H9 (cell line): ENCODE results near the gene SLC22A15. TPM values are rescaled to one million over a fixed set of nuclear protein-coding genes. Genes with fewer than 3 reads are reported as not detected.

Source experiments
- DNase-seq: peaks from one replicate; pipeline ENCODE4 v3.0.0-alpha.2; 2017
- H2AFZ ChIP-seq: one replicate; pipeline ENCODE4 v1.6.1; 2013; ENCODE audit warnings: mild to moderate bottlenecking, low read length, control low read depth, moderate library complexity
- H2AK5ac ChIP-seq: 2 replicates; pipeline ENCODE4 v1.6.1; 2013; ENCODE audit warnings: low read length, control low read depth, mixed read lengths; ENCODE audit not compliant: insufficient read length
- H2BK120ac ChIP-seq: one replicate; pipeline ENCODE4 v1.6.1; 2013; ENCODE audit warnings: low read depth, mild to moderate bottlenecking, low read length, control low read depth, inconsistent platforms; ENCODE audit not compliant: poor library complexity, severe bottlenecking
- H2BK12ac ChIP-seq: 2 replicates; pipeline ENCODE4 v1.6.1; 2013; ENCODE audit warnings: low read length, control low read depth, mixed read lengths, low read depth; ENCODE audit not compliant: insufficient read length
- H2BK15ac ChIP-seq: 2 replicates; pipeline ENCODE4 v1.6.1; 2013; ENCODE audit warnings: low read depth, low read length, control low read depth
- H2BK20ac ChIP-seq: one replicate; pipeline ENCODE4 v1.6.1; 2013; ENCODE audit warnings: low read depth, mild to moderate bottlenecking, low read length, control low read depth, inconsistent platforms; ENCODE audit not compliant: poor library complexity, severe bottlenecking
- H2BK5ac ChIP-seq: 2 replicates; pipeline ENCODE4 v1.6.1; 2013; ENCODE audit warnings: low read length, control low read depth, mixed read lengths; ENCODE audit not compliant: insufficient read length
- H3K14ac ChIP-seq: 2 replicates; pipeline ENCODE4 v1.6.1; 2013; ENCODE audit warnings: low read length, control low read depth; ENCODE audit not compliant: insufficient read depth
- H3K18ac ChIP-seq: 2 replicates; pipeline ENCODE4 v1.6.1; 2013; ENCODE audit warnings: low read depth, mild to moderate bottlenecking, mixed read lengths, low read length, control low read depth; ENCODE audit not compliant: insufficient read length
- H3K23ac ChIP-seq: 2 replicates; pipeline ENCODE4 v1.6.1; 2013; ENCODE audit warnings: low read length, control low read depth, mixed read lengths, low read depth; ENCODE audit not compliant: insufficient read length
- H3K23me2 ChIP-seq: 2 replicates; pipeline ENCODE4 v1.6.1; 2013; ENCODE audit warnings: low read depth, mild to moderate bottlenecking, mixed read lengths, low read length, control low read depth; ENCODE audit not compliant: insufficient read length, poor library complexity, severe bottlenecking
- H3K27ac ChIP-seq: 2 replicates; pipeline ENCODE4 v1.5.1; 2013; ENCODE audit warnings: low read length, control low read depth, mixed read lengths, low read depth; ENCODE audit not compliant: insufficient read length
- H3K27me3 ChIP-seq: 2 replicates; pipeline ENCODE4 v1.6.1; 2013; ENCODE audit warnings: low read length, control low read depth, inconsistent platforms; ENCODE audit not compliant: insufficient read depth
- H3K4ac ChIP-seq: 2 replicates; pipeline ENCODE4 v1.6.1; 2013; ENCODE audit warnings: low read depth, mild to moderate bottlenecking, control low read depth, inconsistent platforms, low read length, moderate library complexity
- H3K4me1 ChIP-seq: 2 replicates; pipeline ENCODE4 v1.6.1; 2013; ENCODE audit warnings: low read length, control low read depth, inconsistent platforms; ENCODE audit not compliant: insufficient read depth
- H3K4me2 ChIP-seq: 2 replicates; pipeline ENCODE4 v1.6.1; 2013; ENCODE audit warnings: low read length, control low read depth, mixed read lengths; ENCODE audit not compliant: insufficient read length, insufficient read depth
- H3K56ac ChIP-seq: 2 replicates; pipeline ENCODE4 v1.6.1; 2013; ENCODE audit warnings: low read depth, mild to moderate bottlenecking, mixed read lengths, low read length, control low read depth; ENCODE audit not compliant: insufficient read length
- H3K79me1 ChIP-seq: 2 replicates; pipeline ENCODE4 v1.6.1; 2013; ENCODE audit warnings: low read depth, mild to moderate bottlenecking, moderate library complexity, low read length, control low read depth, inconsistent platforms; ENCODE audit not compliant: insufficient read depth, poor library complexity, severe bottlenecking
- H3K79me2 ChIP-seq: 2 replicates; pipeline ENCODE4 v1.6.1; 2013; ENCODE audit warnings: low read length, control low read depth, inconsistent platforms; ENCODE audit not compliant: insufficient read depth
- H3K9ac ChIP-seq: 2 replicates; pipeline ENCODE4 v1.6.1; 2013; ENCODE audit warnings: low read length, control low read depth, mixed read lengths; ENCODE audit not compliant: insufficient read length; ENCODE audit errors: extremely low read depth
- H3K9me3 ChIP-seq: one replicate; pipeline ENCODE4 v1.6.1; 2013; ENCODE audit warnings: low read depth, low read length, inconsistent platforms; ENCODE audit not compliant: control insufficient read depth
- H3T11ph ChIP-seq: one replicate; pipeline ENCODE4 v1.6.1; 2013; ENCODE audit warnings: mild to moderate bottlenecking, low read length, control low read depth, inconsistent platforms
- H4K20me1 ChIP-seq: one replicate; pipeline ENCODE4 v1.6.1; 2013; ENCODE audit not compliant: control insufficient read depth, insufficient read length, insufficient read depth
- H4K5ac ChIP-seq: 2 replicates; pipeline ENCODE4 v1.6.1; 2013; ENCODE audit warnings: low read depth, mild to moderate bottlenecking, mixed read lengths, low read length, control low read depth; ENCODE audit not compliant: insufficient read length
- H4K8ac ChIP-seq: replicated peaks from 2 replicates; pipeline ENCODE4 v1.6.1; 2013; ENCODE audit warnings: low read length, control low read depth, mixed read lengths, low read depth; ENCODE audit not compliant: insufficient read length
- H4K91ac ChIP-seq: 2 replicates; pipeline ENCODE4 v1.6.1; 2013; ENCODE audit warnings: low read depth, mild to moderate bottlenecking, moderate library complexity, mixed read lengths, low read length, control low read depth; ENCODE audit not compliant: insufficient read length
- H3K27ac Mint-ChIP-seq, 3 experiments: 2 replicates in 2 of 3; 3 replicates in 1 of 3; pipeline ENCODE4 v1.8.0; 2020 to 2021; ENCODE audit warnings: mixed read lengths in 3 of 3, mild to moderate bottlenecking in 1 of 3, moderate library complexity in 1 of 3
- H3K27me3 Mint-ChIP-seq: 2 replicates; pipeline ENCODE4 v1.8.0; 2021; ENCODE audit warnings: low read depth, mild to moderate bottlenecking, moderate library complexity, mixed read lengths
- H3K36me3 Mint-ChIP-seq, 3 experiments: 2 replicates in 2 of 3; 3 replicates in 1 of 3; pipeline ENCODE4 v1.8.0; 2020 to 2021; ENCODE audit warnings: low read depth in 3 of 3, mixed read lengths in 3 of 3; ENCODE audit not compliant: insufficient read depth in 1 of 3
- H3K4me1 Mint-ChIP-seq, 2 experiments: 2 replicates each; pipeline ENCODE4 v1.8.0; 2020; ENCODE audit warnings: mixed read lengths in 2 of 2
- H3K4me3 Mint-ChIP-seq, 2 experiments: 2 replicates in 1 of 2; 3 replicates in 1 of 2; pipeline ENCODE4 v1.8.0; 2020 to 2021; ENCODE audit warnings: mild to moderate bottlenecking in 2 of 2, mixed read lengths in 2 of 2, moderate library complexity in 1 of 2
- H3K9me3 Mint-ChIP-seq, 2 experiments: 2 replicates in 1 of 2; 3 replicates in 1 of 2; pipeline ENCODE4 v1.8.0; 2020; ENCODE audit warnings: mild to moderate bottlenecking in 2 of 2, mixed read lengths in 2 of 2, moderate library complexity in 1 of 2
- WGBS: extraction: QIAGEN DNeasy Blood & Tissue Kit; methylation state at CpG from one replicate; pipeline ENCODE4 v1.1.7; 2013; ENCODE audit warnings: missing lambda C conversion rate, low lambda C conversion rate, mixed read lengths; ENCODE audit not compliant: insufficient read length; ENCODE audit errors: extremely low coverage; 5-methylcytosine and 5-hydroxymethylcytosine counted together
- total RNA-seq: library from RNA; stranded (reverse); gene quantifications from 2 replicates; pipeline ENCODE4 v1.2.1, GENCODE V29; 2021
- TF ChIP-seq, protein P1 (sequence below): fragments of 200-600 bp; sonication (generic); conservative IDR thresholded peaks from 3 replicates; pipeline ENCODE4 v1.8.0; 2021; ENCODE audit warnings: antibody characterized with exemption, mild to moderate bottlenecking

SLC22A15 gene
- total RNA-seq, 1 experiment from 2014 or later, result 3.2 TPM

DNA sequence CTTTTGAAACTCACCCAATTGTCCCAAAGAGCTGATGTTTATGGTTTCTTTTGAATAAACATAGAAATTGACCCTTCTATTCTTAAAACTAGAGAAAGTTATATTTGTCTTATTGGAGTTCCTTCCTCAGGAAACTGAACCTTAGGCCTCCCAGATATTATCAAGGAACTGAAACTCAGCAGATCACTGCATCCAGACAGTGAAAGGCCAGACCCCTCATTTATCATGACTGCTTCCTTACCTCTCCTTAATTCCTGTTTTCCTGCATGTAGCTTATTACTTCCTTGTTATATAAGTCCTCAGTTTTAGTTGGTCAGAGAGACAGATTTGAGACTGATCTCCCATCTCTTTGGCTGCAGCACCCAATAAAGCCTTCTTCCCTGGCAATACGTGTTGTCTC lies 27.5 kb downstream of the SLC22A15 start:
- Histone ChIP-seq H2BK20ac (no peak overlapping the region), H3K4me2 (no peak overlapping the region), H2BK5ac (no peak overlapping the region), H4K5ac (no peak overlapping the region), H3T11ph (no peak overlapping the region), H3K4ac (no peak overlapping the region), H3K9me3 (no peaks in the 10 kb centered on the region), H2BK120ac (no peak overlapping the region), H4K91ac (no peak overlapping the region), H3K56ac (no peak overlapping the region), H3K27ac (no peak overlapping the region), H3K23me2 (no peaks in the 10 kb centered on the region), H4K20me1 (no peaks in the 10 kb centered on the region), H3K14ac (no peak overlapping the region), H2BK12ac (no peak overlapping the region), H2BK15ac (no peak overlapping the region), H2AFZ (no peak overlapping the region), H4K8ac (no peak overlapping the region), H3K79me1 (no peaks in the 10 kb centered on the region), H3K23ac (no peak overlapping the region), H3K79me2 (no peaks in the 10 kb centered on the region), H3K4me1 (peaks cover 4% of the 10 kb centered on the region; the same call in 1 of the 2 replicates), H2AK5ac (no peak overlapping the region), H3K18ac (no peak overlapping the region), H3K27me3 (no peaks in the 10 kb centered on the region), H3K9ac (no peak overlapping the region)
- Mint-ChIP-seq H3K27me3 (no peaks in the 10 kb centered on the region), H3K36me3 (peaks cover 11 to 26% (median 15%) of the 10 kb centered on the region in 3 experiments), H3K27ac (no peak overlapping the region), H3K9me3 (peaks cover 0 to 3% of the 10 kb centered on the region in 2 experiments; a peak in 3 of 5 replicates), H3K4me3 (no peak overlapping the region; a peak in 1 of 5 replicates), H3K4me1 (peaks cover 7 to 16% of the 10 kb centered on the region in 2 experiments)
- no CpG with 5 or more reads among the region's 1 CpG for WGBS
- DNase-seq, result no peak
- TF ChIP-seq, protein P1, sequence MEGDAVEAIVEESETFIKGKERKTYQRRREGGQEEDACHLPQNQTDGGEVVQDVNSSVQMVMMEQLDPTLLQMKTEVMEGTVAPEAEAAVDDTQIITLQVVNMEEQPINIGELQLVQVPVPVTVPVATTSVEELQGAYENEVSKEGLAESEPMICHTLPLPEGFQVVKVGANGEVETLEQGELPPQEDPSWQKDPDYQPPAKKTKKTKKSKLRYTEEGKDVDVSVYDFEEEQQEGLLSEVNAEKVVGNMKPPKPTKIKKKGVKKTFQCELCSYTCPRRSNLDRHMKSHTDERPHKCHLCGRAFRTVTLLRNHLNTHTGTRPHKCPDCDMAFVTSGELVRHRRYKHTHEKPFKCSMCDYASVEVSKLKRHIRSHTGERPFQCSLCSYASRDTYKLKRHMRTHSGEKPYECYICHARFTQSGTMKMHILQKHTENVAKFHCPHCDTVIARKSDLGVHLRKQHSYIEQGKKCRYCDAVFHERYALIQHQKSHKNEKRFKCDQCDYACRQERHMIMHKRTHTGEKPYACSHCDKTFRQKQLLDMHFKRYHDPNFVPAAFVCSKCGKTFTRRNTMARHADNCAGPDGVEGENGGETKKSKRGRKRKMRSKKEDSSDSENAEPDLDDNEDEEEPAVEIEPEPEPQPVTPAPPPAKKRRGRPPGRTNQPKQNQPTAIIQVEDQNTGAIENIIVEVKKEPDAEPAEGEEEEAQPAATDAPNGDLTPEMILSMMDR, result no peak
